ENCODE data around the gene PML. TPM values are rescaled to one million over a fixed set of nuclear protein-coding genes. Genes with fewer than 3 reads are reported as not detected.

The PML gene
- total and polyA plus RNA-seq, 9 of the 15 experiments (the other 6 are each of a cell fraction or from before 2014, with no cell fraction given): 5.0 to 50.7 (median 10.1) TPM

- Histone ChIP-seq H3K9ac (ENCODE audit: insufficient read depth in 1 of 2, low read depth in 2 of 2, low read length in 2 of 2) (peak overlapping the region in 1 of 2 experiments; percentile 32; a peak in 1 of 4 replicates), H3K27ac (ENCODE audit: extremely low read depth, low read depth, low read length) (no peak overlapping the region), H3K9me1 (ENCODE audit: control insufficient read depth, insufficient read depth, low read length) (no peaks in the 10 kb centered on the region), H4K20me1 (replicated peaks; ENCODE audit: control insufficient read depth, insufficient read depth, low read length) (peaks cover 30% of the 10 kb centered on the region), H3K79me2 (ENCODE audit: control insufficient read depth, insufficient read depth, low read length) (no peaks in the 10 kb centered on the region), H2AFZ (ENCODE audit: low read depth, low read length) (no peak overlapping the region), H3K4me2 (ENCODE audit: insufficient read depth, low read length) (no peak overlapping the region), H3K4me1 (replicated peaks in 1 of 2; ENCODE audit: control insufficient read depth in 2 of 2, insufficient read depth in 2 of 2, low read length in 2 of 2) (peaks cover 0 to 7% of the 10 kb centered on the region in 2 experiments; a peak in 3 of 5 replicates), H3K4me3 (no peak overlapping the region), H3K27me3 (ENCODE audit: control insufficient read depth in 2 of 2, insufficient read depth in 2 of 2, low read length in 2 of 2) (peaks cover 0 to 29% of the 10 kb centered on the region in 2 experiments; a peak in 3 of 5 replicates), H3K9me3 (replicated peaks; ENCODE audit: control insufficient read depth, insufficient read depth, low read depth, low read length) (no peaks in the 10 kb centered on the region), H3K36me3 (ENCODE audit: control insufficient read depth, insufficient read depth, low read length) (peaks cover 31% of the 10 kb centered on the region; the same call in 1 of the 3 replicates)
- FAIRE-seq (peak; percentile 81), DNase-seq (ENCODE audit: extremely low read depth in 1 of 4, low spot score in 3 of 4) (peak; percentile 24 to 55 (median 49)), ATAC-seq (no peak)
- 24% methylated on average over 9 of the region's 9 CpGs for WGBS (ENCODE audit: insufficient coverage, low coverage, missing lambda C conversion rate)
- ChIA-PET POLR2A (interaction anchor here (0.6 to 1.4 kb wide), 4 partner anchors 9 to 16 kb away, joined by 3 to 4 read pairs (median 4); no protein-coding TSS in a partner anchor), CTCF (ENCODE audit: low intra/inter-chr PET ratio) (interaction anchor here (2.9 kb wide), 1 partner anchor 66 kb away, joined by 18 read pairs; no protein-coding TSS in a partner anchor)
- in situ Hi-C loops (cut with MboI): loop anchor here (5.0 kb wide), 1 partner anchor 62 kb away; no protein-coding TSS in a partner anchor
- intact Hi-C loops (cut with micrococcal nuclease): loop anchor here (5.0 kb wide), 1 partner anchor 47 kb away; the partner anchor contains the start of genes PML and STOML1
- no TSS peak for BruUV-seq (replicated peaks)
- no peak for TF ChIP-seq ZNF347 (CRISPR knock-in tag; IDR thresholded peaks at IDR 0.05; ENCODE audit: low read depth)
- TF ChIP-seq COPS2 (conservative IDR thresholded peaks at IDR 0.05): no peak
- no peak for TF ChIP-seq CREB5 (CRISPR knock-in tag; IDR thresholded peaks at IDR 0.05)
- TF ChIP-seq PURB (CRISPR knock-in tag; IDR thresholded peaks at IDR 0.05; ENCODE audit: low read depth): no peak
- no peak for TF ChIP-seq NFIX (CRISPR knock-in tag; IDR thresholded peaks at IDR 0.05; ENCODE audit: low read depth)
- no peak for TF ChIP-seq ZNF311 (CRISPR knock-in tag; IDR thresholded peaks at IDR 0.05)
- TF ChIP-seq MYC (IDR thresholded peaks at IDR 0.05; ENCODE audit: low read depth, low read length): no peak
- TF ChIP-seq MYC (CRISPR knock-in tag; IDR thresholded peaks at IDR 0.05; ENCODE audit: borderline replicate concordance, low read depth): no peak
- TF ChIP-seq MYBL2 (IDR thresholded peaks at IDR 0.05; ENCODE audit: low read depth): no peak
- no peak for TF ChIP-seq MYBL2 (CRISPR knock-in tag; IDR thresholded peaks at IDR 0.05; ENCODE audit: borderline replicate concordance)
- TF ChIP-seq TFAP4 (CRISPR knock-in tag; IDR thresholded peaks at IDR 0.05; ENCODE audit: borderline replicate concordance): peak; percentile 52; the same call in 1 of the 2 replicates
- no peak for TF ChIP-seq HMGN3 (IDR thresholded peaks at IDR 0.05; ENCODE audit: borderline replicate concordance, extremely low read depth, insufficient read length, low read depth, low read length)
- TF ChIP-seq ARID1B (IDR thresholded peaks at IDR 0.05): peak; percentile 62
- TF ChIP-seq NR2F6 (CRISPR knock-in tag; IDR thresholded peaks at IDR 0.05): no peak
- no peak for TF ChIP-seq YBX1 (IDR thresholded peaks at IDR 0.05)
- no peak for TF ChIP-seq NR2C1 (IDR thresholded peaks at IDR 0.05)
- TF ChIP-seq NR2C1 (tag; IDR thresholded peaks at IDR 0.05): no peak
- no peak for TF ChIP-seq MED1 (CRISPR knock-in tag; IDR thresholded peaks at IDR 0.05; ENCODE audit: borderline replicate concordance)
- TF ChIP-seq KLF16 (IDR thresholded peaks at IDR 0.05): 0 out of 2 replicates have a peak, but pooled peaks have one; percentile 45
- TF ChIP-seq TCF7L2 (IDR thresholded peaks at IDR 0.05; ENCODE audit: low read depth, low read length): no peak
- peak; percentile 44 to 52; a peak in 2 of 4 replicates for TF ChIP-seq TRIM24 (IDR thresholded peaks at IDR 0.05)
Observed at GRCh38 chr15:74038707-74039655, 44.5 kb downstream of the PML start.

All from K562 (cell line).